Activated naive CD8-positive, alpha-beta T cell (primary cell): ENCODE results near the gene RPTOR.
A peak's percentile ranks its signal among the peaks of the same experiment; 100 is the strongest.

ENCODE experiments used
- H3K27ac Mint-ChIP-seq: one replicate; pipeline ENCODE4 v1.8.0; 2021; ENCODE audit warnings: mixed read lengths
- H3K27me3 Mint-ChIP-seq: one replicate; pipeline ENCODE4 v1.8.0; 2021; ENCODE audit warnings: mixed read lengths
- H3K36me3 Mint-ChIP-seq: one replicate; pipeline ENCODE4 v1.8.0; 2021; ENCODE audit warnings: mixed read lengths
- H3K4me1 Mint-ChIP-seq: one replicate; pipeline ENCODE4 v1.8.0; 2021; ENCODE audit warnings: low read depth, mixed read lengths
- H3K4me3 Mint-ChIP-seq: one replicate; pipeline ENCODE4 v1.8.0; 2021; ENCODE audit warnings: mild to moderate bottlenecking, mixed read lengths
- H3K9me3 Mint-ChIP-seq: one replicate; pipeline ENCODE4 v1.8.0; 2021; ENCODE audit warnings: low read depth, mixed read lengths

RPTOR gene

GRCh38 chr17:80785477-80786178, 241.0 kb downstream of the RPTOR start:
- Mint-ChIP-seq H3K36me3 (peaks cover 11% of the 10 kb centered on the region), H3K9me3 (peaks cover 3% of the 10 kb centered on the region), H3K4me1 (peaks cover 88% of the 10 kb centered on the region), H3K27me3 (no peaks in the 10 kb centered on the region), H3K27ac (peak overlapping the region; percentile 92), H3K4me3 (peak overlapping the region; percentile 48)

GRCh38 chr17:80786470-80786869, 241.8 kb downstream of the RPTOR start:
- no peak overlapping the region for H3K4me3 Mint-ChIP-seq
- peak overlapping the region; percentile 92 for H3K27ac Mint-ChIP-seq
- peaks cover 3% of the 10 kb centered on the region for H3K9me3 Mint-ChIP-seq
- H3K36me3 Mint-ChIP-seq, result peaks cover 14% of the 10 kb centered on the region
- peaks cover 88% of the 10 kb centered on the region for H3K4me1 Mint-ChIP-seq
- H3K27me3 Mint-ChIP-seq, result no peaks in the 10 kb centered on the region

- Mint-ChIP-seq H3K4me3 (no peak overlapping the region), H3K4me1 (peaks cover 88% of the 10 kb centered on the region), H3K36me3 (peaks cover 14% of the 10 kb centered on the region), H3K27ac (peak overlapping the region; percentile 50), H3K27me3 (no peaks in the 10 kb centered on the region), H3K9me3 (peaks cover 3% of the 10 kb centered on the region)
Measured at GRCh38 chr17:80786887-80787286, 242.2 kb downstream of the RPTOR start.

GRCh38 chr17:80787881-80788280, 243.2 kb downstream of the RPTOR start:
- Mint-ChIP-seq H3K4me1 (peaks cover 88% of the 10 kb centered on the region), H3K4me3 (peak overlapping the region; percentile 41), H3K27ac (peak overlapping the region; percentile 84), H3K36me3 (peaks cover 16% of the 10 kb centered on the region), H3K27me3 (no peaks in the 10 kb centered on the region), H3K9me3 (peaks cover 3% of the 10 kb centered on the region)

- no peaks in the 10 kb centered on the region for H3K27me3 Mint-ChIP-seq
- peak overlapping the region; percentile 79 for H3K4me3 Mint-ChIP-seq
- peaks cover 3% of the 10 kb centered on the region for H3K9me3 Mint-ChIP-seq
- peaks cover 87% of the 10 kb centered on the region for H3K4me1 Mint-ChIP-seq
- H3K27ac Mint-ChIP-seq, result peak overlapping the region; percentile 98
- H3K36me3 Mint-ChIP-seq, result peaks cover 22% of the 10 kb centered on the region
Measured at GRCh38 chr17:80789356-80789902, 244.8 kb downstream of the RPTOR start.

- H3K4me1 Mint-ChIP-seq, result peaks cover 81% of the 10 kb centered on the region
- H3K27me3 Mint-ChIP-seq, result no peaks in the 10 kb centered on the region
- peaks cover 3% of the 10 kb centered on the region for H3K9me3 Mint-ChIP-seq
- H3K27ac Mint-ChIP-seq, result peak overlapping the region; percentile 98
- peak overlapping the region; percentile 79 for H3K4me3 Mint-ChIP-seq
- H3K36me3 Mint-ChIP-seq, result peaks cover 22% of the 10 kb centered on the region
Measured at GRCh38 chr17:80790021-80790765, 245.6 kb downstream of the RPTOR start.

- Mint-ChIP-seq H3K4me3 (peak overlapping the region; percentile 79), H3K27me3 (no peaks in the 10 kb centered on the region), H3K4me1 (peaks cover 72% of the 10 kb centered on the region), H3K9me3 (peaks cover 3% of the 10 kb centered on the region), H3K27ac (peak overlapping the region; percentile 98), H3K36me3 (peaks cover 25% of the 10 kb centered on the region)
Measured at GRCh38 chr17:80790981-80791742, 246.5 kb downstream of the RPTOR start.

- H3K27ac Mint-ChIP-seq, result peak overlapping the region; percentile 98
- peaks cover 75% of the 10 kb centered on the region for H3K4me1 Mint-ChIP-seq
- peaks cover 3% of the 10 kb centered on the region for H3K9me3 Mint-ChIP-seq
- H3K4me3 Mint-ChIP-seq, result peak overlapping the region; percentile 79
- no peaks in the 10 kb centered on the region for H3K27me3 Mint-ChIP-seq
- H3K36me3 Mint-ChIP-seq, result peaks cover 28% of the 10 kb centered on the region
Measured at GRCh38 chr17:80791758-80792284, 247.2 kb downstream of the RPTOR start.

- Mint-ChIP-seq H3K27me3 (no peaks in the 10 kb centered on the region), H3K4me1 (peaks cover 69% of the 10 kb centered on the region), H3K4me3 (peak overlapping the region; percentile 79), H3K27ac (peak overlapping the region; percentile 98), H3K9me3 (peaks cover 3% of the 10 kb centered on the region), H3K36me3 (peaks cover 25% of the 10 kb centered on the region)
Measured at GRCh38 chr17:80792373-80792781, 247.7 kb downstream of the RPTOR start.

GRCh38 chr17:80793421-80793820, 248.8 kb downstream of the RPTOR start:
- Mint-ChIP-seq H3K27me3 (no peaks in the 10 kb centered on the region), H3K9me3 (peaks cover 2% of the 10 kb centered on the region), H3K4me3 (peak overlapping the region; percentile 35), H3K4me1 (peaks cover 61% of the 10 kb centered on the region), H3K36me3 (peaks cover 18% of the 10 kb centered on the region), H3K27ac (peak overlapping the region; percentile 85)

- Mint-ChIP-seq H3K36me3 (peaks cover 16% of the 10 kb centered on the region), H3K9me3 (no peaks in the 10 kb centered on the region), H3K4me3 (no peak overlapping the region), H3K4me1 (peaks cover 57% of the 10 kb centered on the region), H3K27me3 (no peaks in the 10 kb centered on the region), H3K27ac (peak overlapping the region; percentile 91)
Measured at GRCh38 chr17:80793851-80794267, 249.2 kb downstream of the RPTOR start.

- Mint-ChIP-seq H3K9me3 (no peaks in the 10 kb centered on the region), H3K4me3 (no peak overlapping the region), H3K27ac (peak overlapping the region; percentile 91), H3K36me3 (peaks cover 16% of the 10 kb centered on the region), H3K27me3 (no peaks in the 10 kb centered on the region), H3K4me1 (peaks cover 50% of the 10 kb centered on the region)
Measured at GRCh38 chr17:80794281-80795089, 249.8 kb downstream of the RPTOR start.

GRCh38 chr17:80795090-80795580, 250.5 kb downstream of the RPTOR start:
- Mint-ChIP-seq H3K27me3 (no peaks in the 10 kb centered on the region), H3K36me3 (peaks cover 16% of the 10 kb centered on the region), H3K9me3 (no peaks in the 10 kb centered on the region), H3K27ac (peak overlapping the region; percentile 73), H3K4me3 (no peak overlapping the region), H3K4me1 (peaks cover 44% of the 10 kb centered on the region)

GRCh38 chr17:80795754-80796153, 251.1 kb downstream of the RPTOR start:
- no peaks in the 10 kb centered on the region for H3K9me3 Mint-ChIP-seq
- H3K27me3 Mint-ChIP-seq, result no peaks in the 10 kb centered on the region
- H3K36me3 Mint-ChIP-seq, result peaks cover 16% of the 10 kb centered on the region
- no peak overlapping the region for H3K4me3 Mint-ChIP-seq
- H3K27ac Mint-ChIP-seq, result no peak overlapping the region
- peaks cover 38% of the 10 kb centered on the region for H3K4me1 Mint-ChIP-seq
